DMS53 treated with DMSO at 0.1 percent for 48 hours (cell line): ENCODE measurements around the gene NEK6.

Source experiments
- DNase-seq: peaks from one replicate; lab custom pipeline; 2025; ENCODE audit not compliant: unreplicated experiment; lab: John Stamatoyannopoulos, UW

NEK6 gene

GRCh38 chr9:124340219-124341069 lies 82.7 kb downstream of the NEK6 start:
- DNase-seq: no peak

- DNase-seq: no peak
Observed at GRCh38 chr9:124341455-124342170, 83.9 kb downstream of the NEK6 start.

GRCh38 chr9:124342402-124342775 lies 84.6 kb downstream of the NEK6 start:
- no peak for DNase-seq

- no peak for DNase-seq
Observed at GRCh38 chr9:124342776-124343485, 85.2 kb downstream of the NEK6 start.

GRCh38 chr9:124343533-124344290 lies 86.0 kb downstream of the NEK6 start:
- no peak for DNase-seq

GRCh38 chr9:124344291-124345050 lies 86.7 kb downstream of the NEK6 start:
- DNase-seq: no peak

GRCh38 chr9:124345063-124345462 lies 87.3 kb downstream of the NEK6 start:
- DNase-seq: no peak

- DNase-seq: no peak
Observed at GRCh38 chr9:124345751-124346281, 88.1 kb downstream of the NEK6 start.

- no peak for DNase-seq
Observed at GRCh38 chr9:124346347-124347163, 88.8 kb downstream of the NEK6 start.

- no peak for DNase-seq
Observed at GRCh38 chr9:124347206-124347967, 89.6 kb downstream of the NEK6 start.

DNA sequence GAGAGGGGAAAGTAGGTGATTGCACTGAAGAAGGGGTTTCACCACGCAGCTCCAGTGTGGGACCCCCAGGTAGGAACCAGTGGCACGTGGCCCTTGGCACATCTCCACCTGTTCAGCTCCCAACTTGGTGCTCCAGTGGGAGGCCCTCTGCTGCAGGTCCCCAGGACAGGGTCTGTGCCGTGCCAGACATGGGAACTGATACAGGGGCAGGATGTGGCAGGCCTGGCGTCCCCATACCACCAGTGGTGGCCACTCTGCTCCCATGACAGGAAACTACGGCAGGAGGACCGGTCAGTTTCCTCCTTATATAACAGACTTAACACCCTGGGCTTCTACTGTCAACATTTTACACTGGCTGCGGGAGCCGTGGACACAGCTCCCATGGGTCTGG lies 90.2 kb downstream of the NEK6 start:
- DNase-seq: no peak

- DNase-seq: no peak
Observed at GRCh38 chr9:124348363-124348762, 90.6 kb downstream of the NEK6 start.

DNA sequence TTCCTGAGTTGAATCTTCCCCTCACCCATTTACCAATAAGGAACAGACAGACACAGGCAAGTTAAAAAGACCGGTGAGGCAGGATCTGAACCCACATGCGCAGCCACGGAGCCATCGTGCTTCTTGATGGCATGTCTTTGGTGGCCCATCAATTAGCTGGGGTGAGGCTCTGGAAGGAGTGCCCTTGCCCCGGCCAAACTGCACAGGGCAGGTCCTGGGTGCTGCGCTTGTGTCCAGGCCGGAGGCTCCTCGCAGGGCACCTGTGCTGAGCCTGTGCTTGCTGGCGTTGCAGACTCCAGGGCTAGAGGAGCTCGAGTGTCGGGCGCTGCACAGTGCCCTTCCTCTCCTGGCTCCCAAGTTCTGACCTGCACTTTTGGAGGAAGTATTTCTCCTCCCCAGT lies 91.1 kb downstream of the NEK6 start:
- no peak for DNase-seq

DNA sequence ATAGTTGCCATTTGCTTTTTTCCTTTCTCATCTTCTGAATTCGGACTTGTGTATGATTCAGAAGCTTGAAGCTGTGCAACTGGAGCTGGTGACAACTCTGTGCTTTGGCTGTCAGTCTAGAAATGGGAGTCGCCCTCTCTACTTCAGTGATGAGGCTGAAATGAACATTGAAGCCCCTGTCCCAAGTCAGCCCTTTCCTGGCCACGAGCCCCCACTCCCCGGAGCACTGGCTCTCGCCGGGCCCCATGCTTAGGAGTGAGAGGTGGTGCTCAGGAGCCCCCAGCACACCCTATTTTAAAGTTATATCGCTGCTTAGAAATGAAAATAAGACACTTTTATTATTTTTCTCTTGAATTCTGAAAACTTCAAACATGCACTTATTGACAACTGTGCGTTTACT lies 91.5 kb downstream of the NEK6 start:
- no peak for DNase-seq

- DNase-seq: no peak
Observed at GRCh38 chr9:124349675-124350493, 92.1 kb downstream of the NEK6 start.

- no peak for DNase-seq
Observed at GRCh38 chr9:124350494-124351263, 92.9 kb downstream of the NEK6 start.
